Measurements from ENCODE around the gene SLC25A17.
"Not testable (repeated sequence)": the region's sequence is repeated elsewhere in the genome, so short reads cannot be mapped to it uniquely, and the experiment has no call there.

Gene SLC25A17

DNA sequence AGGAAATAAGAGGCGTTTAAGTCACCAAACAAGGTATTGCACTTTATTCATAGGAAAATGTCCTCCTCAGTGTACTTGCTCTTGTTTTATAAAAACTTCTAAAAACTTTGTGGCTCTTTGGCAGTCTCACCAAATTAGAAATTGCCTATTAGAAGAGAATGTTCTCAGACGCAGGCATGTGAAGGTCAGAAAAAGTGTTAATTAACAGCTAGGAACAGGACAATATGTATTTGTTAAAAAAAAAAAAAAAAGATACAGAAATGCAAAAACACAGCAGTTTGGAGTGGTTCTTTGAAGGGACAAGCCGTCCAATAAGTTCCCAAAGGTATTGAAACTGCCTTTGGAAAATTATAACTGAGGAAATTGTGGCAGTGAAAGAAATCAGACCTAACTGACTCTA lies 67.9 kb downstream of the SLC25A17 start:
- no peak for DNase-seq

DNA sequence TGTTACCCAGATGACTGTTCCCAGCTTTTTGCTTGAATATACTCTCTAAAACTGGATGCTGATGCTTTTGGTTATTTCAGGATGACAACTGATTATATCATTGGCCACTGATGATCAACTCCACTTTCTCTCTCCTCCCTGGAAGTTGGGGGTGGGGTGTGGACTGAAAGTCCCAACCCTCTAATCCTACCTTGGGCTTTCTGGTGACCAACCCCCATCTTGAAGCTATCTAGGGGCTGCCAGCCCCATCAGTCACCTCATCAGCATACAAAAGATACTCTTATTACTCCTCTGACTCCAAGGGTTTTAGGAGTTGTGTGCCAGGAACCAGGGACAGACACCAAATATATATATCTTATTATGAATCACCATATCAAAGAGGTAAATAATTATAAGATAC lies 69.3 kb downstream of the SLC25A17 start:
- no peak for DNase-seq

DNA sequence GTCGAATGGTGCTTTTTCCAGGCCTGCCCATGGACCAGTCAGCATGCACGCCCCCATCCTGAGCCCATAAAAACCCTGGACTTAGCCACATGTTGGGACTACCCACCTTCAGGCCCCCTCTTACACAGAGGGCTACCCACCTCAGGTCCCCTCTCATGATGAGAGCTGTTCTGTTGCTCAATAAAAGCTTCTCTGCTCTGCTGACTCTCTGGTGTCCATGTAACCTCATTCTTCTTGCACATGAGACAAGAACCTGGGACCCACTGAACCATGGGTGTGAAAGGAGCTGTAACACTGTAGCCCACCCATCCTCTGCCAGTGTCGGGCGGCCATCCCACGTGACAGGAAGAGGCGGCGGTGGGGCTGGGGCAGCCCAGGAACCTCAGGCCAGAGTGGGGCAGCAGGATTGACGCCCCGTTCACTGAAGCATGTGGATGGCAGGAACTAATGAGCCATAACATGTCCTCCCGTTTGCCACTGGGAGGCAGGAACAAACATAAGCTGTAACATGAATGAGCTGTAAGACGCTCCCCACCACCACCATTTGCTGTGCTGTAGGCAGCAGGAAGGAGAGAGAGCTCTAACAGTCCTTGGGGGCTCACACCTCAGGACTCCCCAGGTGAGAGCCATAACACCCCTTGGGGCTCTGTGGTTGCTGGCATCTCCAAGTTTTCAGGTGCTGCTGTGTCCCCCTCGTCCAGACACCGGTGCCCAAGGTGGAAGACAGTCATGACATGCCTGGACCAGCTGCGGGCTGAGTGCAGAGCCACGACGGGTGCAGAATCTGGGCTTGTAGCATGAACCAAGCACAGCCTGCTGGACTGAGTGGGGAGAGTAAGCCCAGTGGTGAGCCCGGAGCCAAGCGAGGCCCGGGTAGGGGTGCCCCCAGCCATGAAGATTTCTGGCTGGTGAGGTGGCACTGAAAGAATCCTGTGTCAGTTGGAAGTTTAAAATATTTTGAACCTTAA lies 70.5 kb downstream of the SLC25A17 start:
- DNase-seq: no peak

DNA sequence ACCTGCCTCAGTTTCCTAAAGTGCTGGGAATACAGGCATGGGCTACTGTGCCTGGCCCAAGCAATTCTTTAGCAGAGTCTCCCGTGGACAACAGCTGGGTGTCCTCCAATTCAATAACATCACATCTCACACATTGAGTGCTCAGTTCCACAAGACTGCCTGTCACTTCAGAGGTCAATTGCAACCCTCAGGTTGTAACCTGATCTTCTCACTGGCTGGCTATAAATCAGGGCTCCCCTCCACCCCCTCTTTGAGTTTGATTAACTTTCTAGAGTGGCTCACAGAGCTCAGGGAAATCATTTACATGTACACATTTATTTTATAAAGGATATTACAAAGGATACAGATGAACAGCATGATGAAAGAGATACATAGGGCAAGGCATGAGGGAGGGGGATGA lies 71.8 kb downstream of the SLC25A17 start:
- DNase-seq: no peak

DNA sequence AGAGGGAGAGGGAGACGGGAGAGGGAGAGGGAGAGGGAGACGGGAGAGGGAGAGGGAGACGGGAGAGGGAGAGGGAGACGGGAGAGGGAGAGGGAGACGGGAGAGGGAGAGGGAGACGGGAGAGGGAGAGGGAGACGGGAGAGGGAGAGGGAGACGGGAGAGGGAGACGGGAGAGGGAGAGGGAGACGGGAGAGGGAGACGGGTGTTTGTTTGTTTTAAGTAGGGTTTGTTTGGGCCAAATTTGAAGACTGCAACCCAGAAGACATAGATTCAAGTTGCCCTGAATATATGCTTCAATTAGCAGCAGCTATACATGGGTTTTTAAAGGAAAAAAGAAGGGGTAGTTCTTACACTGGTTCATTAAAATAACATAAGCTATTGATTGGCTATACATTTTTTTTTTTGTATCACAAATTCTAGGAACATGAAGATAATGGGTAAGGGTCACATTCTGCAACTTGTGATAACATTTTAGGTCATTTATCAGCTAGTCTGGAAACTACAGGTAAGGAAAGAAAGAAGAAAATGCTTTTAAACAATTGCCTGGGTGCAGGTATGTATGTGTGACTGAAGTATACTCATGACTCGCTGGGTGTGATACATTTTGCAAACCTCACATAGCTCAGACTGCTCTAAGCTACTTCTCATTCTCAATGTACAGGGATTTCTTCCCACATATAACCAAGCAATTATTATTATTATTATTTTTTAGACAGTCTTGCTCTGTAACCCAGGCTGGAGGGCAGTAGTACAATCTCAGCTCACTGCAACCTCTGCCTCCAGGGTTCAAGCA lies 72.5 kb downstream of the SLC25A17 start:
- DNase-seq: no peak

DNA sequence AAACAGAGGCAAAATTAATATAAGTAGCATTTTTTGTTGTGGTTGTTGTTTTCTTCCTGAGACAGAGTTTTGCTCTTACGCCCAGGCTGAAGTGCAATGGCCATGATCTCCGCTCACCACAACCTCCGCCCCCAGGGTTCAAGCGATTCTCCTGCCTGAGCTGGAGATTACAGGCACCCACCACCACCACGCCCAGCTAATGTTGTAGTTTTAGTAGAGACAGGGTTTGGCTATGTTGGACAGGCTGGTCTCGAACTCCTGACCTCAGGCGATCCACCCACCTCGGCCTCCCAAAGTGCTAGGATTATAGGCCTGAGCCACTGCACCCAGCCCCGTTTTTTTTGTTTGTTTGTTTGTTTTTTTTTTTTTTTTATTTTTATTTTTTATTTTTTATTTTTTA lies 75.4 kb downstream of the SLC25A17 start:
- DNase-seq: no peak

DNA sequence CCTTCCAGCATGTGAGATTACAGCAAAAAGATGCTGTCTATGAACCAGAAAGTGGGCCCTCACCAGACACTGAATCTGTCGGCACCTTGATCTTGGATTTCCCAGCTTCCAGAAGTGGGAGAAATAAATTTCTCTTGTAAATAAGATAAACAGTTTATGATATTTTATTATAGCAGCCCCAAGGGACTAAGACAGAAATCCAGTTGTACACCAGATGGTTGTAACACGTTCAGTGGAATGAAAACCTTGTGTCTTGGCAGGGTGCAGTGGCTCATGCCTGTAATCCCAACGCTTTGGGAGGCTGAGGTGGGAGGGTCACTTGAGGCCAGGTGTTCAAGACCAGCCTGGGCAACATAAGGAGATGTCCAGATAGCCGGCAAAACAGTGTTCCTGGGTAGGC lies 78.0 kb downstream of the SLC25A17 start:
- DNase-seq: no peak

DNA sequence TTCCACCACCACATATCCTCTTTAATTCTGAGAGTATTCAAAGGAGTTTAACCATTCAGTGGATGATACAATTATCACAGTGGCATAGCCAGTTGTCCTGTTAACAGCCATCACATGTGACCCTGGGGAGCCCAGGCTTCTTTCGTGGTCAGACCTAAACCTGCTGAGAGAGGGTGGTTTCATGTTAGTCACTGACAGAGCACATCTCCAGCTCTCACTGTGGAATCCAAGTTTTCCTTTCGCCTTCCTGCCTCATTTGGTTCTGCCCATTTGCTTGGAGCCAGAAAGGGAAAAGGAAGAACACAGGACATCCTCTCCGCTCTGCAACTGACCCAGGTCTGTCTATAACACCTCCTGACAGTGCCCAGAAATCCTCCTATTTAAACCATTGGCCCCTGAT lies 79.4 kb downstream of the SLC25A17 start:
- DNase-seq: no peak

DNA sequence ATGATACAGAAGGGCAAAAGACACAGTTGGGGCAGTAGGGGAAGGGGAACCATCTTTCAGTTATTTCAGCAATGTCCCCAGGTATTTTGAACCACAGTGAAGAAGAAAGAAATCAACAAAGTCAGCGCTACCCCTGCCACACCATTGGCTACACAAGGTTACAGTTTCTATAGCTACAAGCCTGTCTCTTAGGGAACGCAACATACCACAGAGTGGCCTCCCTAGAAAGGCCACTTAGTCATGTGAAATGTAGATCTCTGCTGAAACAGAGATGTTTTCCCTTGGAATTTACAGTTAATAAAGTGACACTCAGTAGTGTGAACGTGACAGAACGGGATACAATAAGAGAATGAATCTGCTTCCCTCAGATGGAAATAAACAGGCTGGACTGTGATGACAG lies 85.2 kb downstream of the SLC25A17 start:
- no peak for DNase-seq

DNA sequence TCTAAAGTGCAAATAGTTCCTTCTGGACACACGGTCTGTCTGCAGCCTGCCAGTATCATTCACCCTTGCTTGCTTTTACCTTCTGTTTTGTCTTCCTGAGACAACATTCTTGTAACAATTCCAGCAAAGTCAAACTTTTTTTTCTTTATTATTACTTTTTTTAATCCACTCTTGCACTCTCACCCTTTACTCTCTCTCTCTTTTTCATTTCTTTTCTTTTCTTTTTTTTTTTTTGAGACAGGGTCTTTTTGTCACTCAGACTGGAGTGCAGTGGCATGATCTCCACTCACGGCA lies 86.2 kb downstream of the SLC25A17 start:
- DNase-seq: no peak

DNA sequence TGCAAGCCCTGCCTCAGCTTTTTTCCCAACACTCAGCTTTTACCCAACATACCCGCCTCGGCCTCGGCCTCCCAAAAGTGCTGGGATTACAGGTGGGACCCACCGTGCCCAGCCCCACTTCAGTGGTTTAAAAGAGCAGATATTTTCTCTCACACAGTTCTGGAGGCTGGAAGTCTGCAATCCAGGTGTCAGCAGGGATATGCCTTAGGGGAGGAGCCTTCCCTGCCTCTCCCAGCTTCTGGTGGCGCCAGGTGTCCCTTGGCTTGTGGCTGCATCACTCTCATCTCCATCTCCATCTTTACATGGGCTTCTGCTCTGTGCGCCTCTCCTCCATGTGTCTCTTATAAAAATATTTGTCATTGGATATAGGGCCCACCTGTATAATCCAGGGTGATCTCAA lies 89.9 kb downstream of the SLC25A17 start:
- DNase-seq: no peak

DNA sequence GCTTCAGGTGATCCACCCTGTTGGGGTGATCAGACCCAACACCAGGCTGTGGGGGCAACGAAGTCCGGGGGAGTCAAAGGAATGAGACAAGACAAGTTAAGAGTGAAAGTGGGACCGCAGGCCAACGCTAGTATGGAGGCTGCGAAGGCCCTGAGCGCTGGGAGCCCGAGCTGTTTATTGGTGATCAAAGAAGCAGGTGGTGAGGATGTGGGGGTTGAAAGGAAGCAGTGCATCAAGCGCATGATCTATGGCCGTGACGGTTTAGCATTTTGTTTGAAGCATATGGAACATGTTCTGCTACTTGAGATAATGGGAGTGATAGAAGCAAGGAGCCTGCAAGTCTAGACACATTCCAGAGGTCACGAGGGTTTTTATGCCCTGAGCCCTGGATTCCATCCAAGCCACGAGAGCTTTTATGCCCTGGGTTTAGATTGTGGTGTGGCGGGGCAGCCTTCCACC lies 90.4 kb downstream of the SLC25A17 start:
- peak; percentile 81 for DNase-seq

DNA sequence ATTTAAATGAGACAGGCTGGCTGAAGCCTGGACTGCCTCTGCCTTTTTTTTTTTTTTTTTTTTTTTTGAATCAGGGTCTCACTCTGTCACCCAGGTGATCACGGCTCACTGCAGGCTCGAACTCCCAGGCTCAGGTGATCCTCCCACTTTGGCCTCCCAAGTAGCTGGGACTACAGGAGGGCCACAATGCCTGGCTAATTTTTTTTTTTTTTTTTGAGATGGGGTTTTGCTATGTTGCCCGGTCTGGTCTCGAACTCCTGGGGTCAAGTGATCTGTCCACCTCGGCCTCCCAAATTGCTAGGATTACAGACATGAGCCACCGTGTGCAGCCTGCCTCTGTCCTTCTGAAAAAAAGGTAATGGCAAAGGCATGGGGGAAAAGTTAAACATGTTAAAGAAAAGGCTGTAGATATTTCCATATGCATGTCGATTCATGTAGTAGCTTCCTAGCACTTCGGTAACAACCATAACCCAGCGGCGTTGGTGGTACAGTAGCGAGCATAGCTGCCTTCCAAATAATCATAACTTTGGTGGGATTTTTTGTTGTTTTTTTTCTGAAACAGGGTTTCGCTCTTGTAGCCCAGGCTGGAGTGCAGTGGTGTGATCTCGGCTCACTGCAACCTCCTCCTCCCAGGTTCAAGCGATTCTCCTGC lies 91.1 kb downstream of the SLC25A17 start:
- no peak for DNase-seq

DNA sequence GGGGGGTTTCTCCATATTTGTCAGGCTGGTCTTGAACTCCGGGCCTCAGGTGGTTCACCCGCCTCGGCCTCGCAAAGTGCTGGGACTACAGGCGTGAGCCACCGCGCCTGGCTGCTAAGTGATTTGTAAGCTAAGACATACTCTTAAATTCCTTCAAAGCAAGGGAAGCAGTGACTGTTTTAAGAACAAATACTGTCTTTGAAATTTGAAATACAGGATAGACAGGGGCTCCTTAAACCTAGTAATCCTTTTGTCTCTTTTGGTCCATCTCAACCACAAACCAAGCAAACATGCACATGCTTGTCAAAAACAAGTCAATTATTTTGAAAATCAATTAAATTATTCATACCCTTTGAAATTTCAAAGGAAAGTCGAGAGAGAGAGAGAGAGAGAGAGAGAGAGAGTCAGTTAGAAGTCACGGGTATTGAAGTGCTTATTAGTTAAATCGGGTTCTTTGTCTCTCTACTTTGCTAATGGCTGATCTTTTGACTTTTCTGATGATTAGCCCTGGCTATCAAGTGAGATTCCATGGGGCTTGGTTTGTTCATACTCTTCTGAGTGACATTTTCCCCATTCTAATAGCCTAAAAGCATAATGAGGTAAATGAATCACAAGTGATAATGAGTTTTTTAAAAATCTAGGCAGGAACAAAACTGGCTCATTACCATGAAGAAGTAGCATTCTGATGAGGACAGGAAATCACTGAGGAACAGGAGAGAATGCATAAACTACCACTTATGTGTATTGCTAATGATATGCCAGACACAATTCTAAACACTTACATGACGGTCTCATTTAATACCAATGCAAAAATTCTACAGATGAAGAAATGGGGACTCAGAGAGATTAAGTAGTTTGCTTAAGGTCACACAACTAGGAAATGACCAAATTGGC lies 91.8 kb downstream of the SLC25A17 start:
- no peak for DNase-seq

DNA sequence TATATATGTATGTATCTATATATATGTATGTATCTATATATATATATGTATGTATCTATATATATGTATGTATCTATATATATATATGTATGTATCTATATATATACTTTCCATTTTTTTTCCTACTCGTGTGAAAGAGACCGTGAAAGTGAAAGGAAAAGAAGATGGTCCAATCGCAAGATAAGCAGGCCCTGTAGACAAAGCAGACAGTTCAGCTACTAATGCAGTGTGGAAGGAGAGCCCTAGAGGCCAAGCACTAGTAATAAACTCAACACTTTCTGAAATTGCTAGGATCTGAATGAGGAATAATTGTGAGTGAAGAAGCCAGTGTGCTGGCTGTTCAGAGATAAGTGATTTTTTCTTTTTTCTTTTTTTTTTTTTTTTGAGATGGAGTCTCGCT lies 92.6 kb downstream of the SLC25A17 start:
- DNase-seq: no peak

DNA sequence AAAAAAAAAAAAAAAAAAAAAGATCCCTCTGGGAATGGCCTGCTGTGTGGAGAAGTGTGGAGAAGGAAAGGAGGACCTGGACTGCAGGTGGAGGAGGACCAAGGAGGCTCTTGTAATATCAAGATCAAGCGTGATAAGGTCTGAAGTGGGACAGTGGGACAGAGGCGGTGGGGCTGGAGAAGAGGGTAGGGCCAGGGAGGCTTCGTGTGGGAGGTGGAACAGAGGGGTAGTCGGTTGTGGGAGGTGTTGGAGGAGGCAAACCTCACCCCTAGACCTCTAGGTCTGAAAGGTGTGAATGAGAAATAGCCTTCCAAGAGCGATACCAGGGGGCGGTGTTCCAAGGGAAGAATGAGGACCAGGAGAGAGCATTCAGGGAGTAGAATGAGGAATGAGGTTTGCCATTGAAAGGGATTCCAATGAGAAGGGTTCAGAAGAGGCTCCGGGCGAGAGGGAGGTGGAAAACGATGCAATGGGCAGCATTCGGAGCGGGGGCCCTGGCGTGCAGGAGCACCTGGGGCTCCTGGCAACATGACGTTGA lies 95.7 kb downstream of the SLC25A17 start:
- no peak for DNase-seq

DNA sequence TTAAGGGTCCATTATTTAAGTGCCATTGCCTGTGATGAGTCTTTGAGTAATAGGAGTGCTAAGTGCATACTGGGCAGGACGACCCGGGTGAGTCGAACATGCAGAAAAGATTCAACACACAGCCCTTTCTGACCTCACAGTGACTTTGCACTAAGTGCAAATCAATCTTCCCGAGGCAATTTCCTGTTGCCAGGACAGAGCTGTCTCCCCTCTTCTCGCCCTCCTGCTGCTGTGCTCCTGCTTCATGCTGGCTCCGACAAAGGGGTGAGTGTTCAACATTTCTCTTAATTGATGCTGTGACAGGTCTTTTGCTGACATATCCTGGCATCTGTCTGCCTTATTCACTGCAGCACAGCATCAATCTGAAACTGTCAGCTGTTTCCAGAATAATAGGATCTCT lies 97.9 kb downstream of the SLC25A17 start:
- no peak for DNase-seq

DNA sequence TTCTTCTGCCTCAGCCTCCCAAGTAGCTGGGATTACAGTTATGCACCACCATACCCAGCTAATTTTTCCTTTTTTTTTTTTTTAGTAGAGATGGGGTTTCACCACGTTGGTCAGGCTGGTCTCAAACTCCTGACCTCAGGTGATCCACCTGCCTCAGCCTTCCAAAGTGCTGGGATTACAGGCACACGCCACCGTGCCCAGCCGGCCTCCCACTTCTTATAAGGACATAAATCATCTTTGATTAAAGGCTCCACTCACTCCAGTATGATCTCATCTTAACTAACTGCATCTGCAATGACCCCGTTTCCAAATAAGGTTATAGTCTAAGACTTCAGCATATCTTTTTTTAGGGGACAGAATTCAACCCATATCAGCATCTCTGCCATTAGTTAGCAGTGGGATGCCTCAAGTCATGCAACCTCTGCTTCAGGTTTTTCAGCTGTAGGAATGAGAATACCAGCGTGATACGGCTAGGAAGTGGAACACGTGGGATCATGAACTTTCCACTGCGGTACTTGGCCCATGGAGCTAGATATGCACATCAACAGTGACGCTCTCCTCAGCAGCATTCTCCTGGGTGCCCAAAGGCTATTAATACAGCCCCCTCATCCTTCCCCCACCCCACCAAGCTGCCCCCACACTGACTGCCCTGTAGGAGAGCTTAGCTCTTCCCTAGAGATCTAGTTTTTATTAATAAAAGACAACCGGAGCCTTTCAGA lies 98.4 kb downstream of the SLC25A17 start:
- no peak for DNase-seq

DNA sequence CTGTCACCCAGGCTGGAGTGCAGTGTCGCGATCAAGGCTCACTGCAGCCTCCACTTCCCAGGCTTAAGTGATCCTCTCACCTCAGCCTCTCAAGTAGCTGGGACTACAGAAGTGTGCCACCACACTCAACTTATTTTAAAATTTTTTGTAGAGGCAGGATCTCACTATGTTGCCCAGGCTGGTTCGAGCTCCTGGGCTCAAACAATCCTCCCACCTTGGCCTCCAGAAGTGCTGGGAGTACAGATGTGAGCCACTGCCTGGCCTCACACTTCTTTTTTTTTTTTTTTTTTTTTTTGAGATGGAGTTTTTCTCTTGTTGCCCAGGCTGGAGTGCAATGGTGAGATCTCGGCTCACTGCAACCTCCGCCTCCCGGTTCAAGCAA lies 99.0 kb downstream of the SLC25A17 start:
- DNase-seq: not testable (repeated sequence)

All from activated effector memory CD4-positive, alpha-beta T cell treated with anti-CD3 and anti-CD28 coated beads, Interleukin-2, amount 50 U/mL, for 16 hours (primary cell).